Hepatocyte (in vitro differentiated cells): ENCODE measurements around the gene OR1N1. TPM values are rescaled to one million over a fixed set of nuclear protein-coding genes. Genes with fewer than 3 reads are reported as not detected.

Experiments
- polyA plus RNA-seq: library from polyadenylated mRNA; unstranded; fragments of >200 nt; fragmentation: Nextera tagmentation; extraction: Ambion mirVana; gene quantifications from 2 replicates; pipeline ENCODE4 v1.2.1, GENCODE V29; 2016
- total RNA-seq: library from RNA; depleted of rRNA; stranded (reverse); fragments of >200 nt; gene quantifications from 2 replicates; pipeline ENCODE4 v1.2.3, GENCODE V29; 2014

Gene OR1N1
- total and polyA plus RNA-seq, 2 experiments from 2014 or later, result not detected

Other genes starting within 250 kb of the OR1N1 start
- gene PTGS1, start 156.3 kb downstream of the OR1N1 start, total RNA-seq, result 4.2 and 5.4 TPM in 2 replicates
- gene PTGS1, start 156.3 kb downstream of the OR1N1 start, polyA plus RNA-seq, result 7.3 and 11.1 TPM in 2 replicates
- not detected in 2 replicates for gene OR1J1, start 49.4 kb downstream of the OR1N1 start, total RNA-seq
- gene OR1J1, start 49.4 kb downstream of the OR1N1 start, polyA plus RNA-seq, result not detected in 2 replicates
- not detected in 2 replicates for gene OR1J2, start 16.5 kb downstream of the OR1N1 start, total RNA-seq
- not detected in 2 replicates for gene OR1J2, start 16.5 kb downstream of the OR1N1 start, polyA plus RNA-seq
- gene OR1J4, start 8.2 kb downstream of the OR1N1 start, total RNA-seq, result not detected in 2 replicates
- not detected in 2 replicates for gene OR1J4, start 8.2 kb downstream of the OR1N1 start, polyA plus RNA-seq
- gene OR1N2, start 25.8 kb upstream of the OR1N1 start, total RNA-seq, result not detected in 2 replicates
- not detected in 2 replicates for gene OR1N2, start 25.8 kb upstream of the OR1N1 start, polyA plus RNA-seq
- gene OR1L8, start 56.1 kb upstream of the OR1N1 start, total RNA-seq, result not detected in 2 replicates
- not detected in 2 replicates for gene OR1L8, start 56.1 kb upstream of the OR1N1 start, polyA plus RNA-seq
- gene OR1Q1, start 87.4 kb upstream of the OR1N1 start, total RNA-seq, result not detected in 2 replicates
- gene OR1Q1, start 87.4 kb upstream of the OR1N1 start, polyA plus RNA-seq, result not detected in 2 replicates
- gene OR1B1, start 130.3 kb upstream of the OR1N1 start, total RNA-seq, result not detected in 2 replicates
- not detected in 2 replicates for gene OR1B1, start 130.3 kb upstream of the OR1N1 start, polyA plus RNA-seq
- not detected in 2 replicates for gene OR1L1, start 134.4 kb upstream of the OR1N1 start, total RNA-seq
- not detected in 2 replicates for gene OR1L1, start 134.4 kb upstream of the OR1N1 start, polyA plus RNA-seq
- not detected in 2 replicates for gene OR1L3, start 147.8 kb upstream of the OR1N1 start, total RNA-seq
- not detected in 2 replicates for gene OR1L3, start 147.8 kb upstream of the OR1N1 start, polyA plus RNA-seq
- gene OR1L4, start 196.7 kb upstream of the OR1N1 start, total RNA-seq, result not detected in 2 replicates
- not detected in 2 replicates for gene OR1L4, start 196.7 kb upstream of the OR1N1 start, polyA plus RNA-seq
- gene OR1L6, start 215.0 kb upstream of the OR1N1 start, total RNA-seq, result not detected in 2 replicates
- not detected in 2 replicates for gene OR1L6, start 215.0 kb upstream of the OR1N1 start, polyA plus RNA-seq